PC-9 (cell line): Measurements from ENCODE around the gene GGTLC1.
A peak's percentile ranks its signal among the peaks of the same experiment; 100 is the strongest.
"Not testable (repeated sequence)": the region's sequence is repeated elsewhere in the genome, so short reads cannot be mapped to it uniquely, and the experiment has no call there.

ENCODE experiments used
- EZH2 ChIP-seq: fragments of 200-600 bp; sonication (generic); IDR thresholded peaks from 2 replicates; pipeline ENCODE4 v1.8.0; 2017; ENCODE audit warnings: antibody characterized with exemption, low read depth
- TF ChIP-seq, protein P1 (sequence below): fragments of 200-600 bp; sonication (generic); conservative IDR thresholded peaks from 2 replicates; pipeline ENCODE4 v1.6.1; 2017; ENCODE audit warnings: mixed run types, antibody characterized with exemption, mild to moderate bottlenecking, moderate library complexity

GRCh38 chr20:23985066-23985789 is 3.4 kb downstream of the GGTLC1 start:
- TF ChIP-seq, protein P1, sequence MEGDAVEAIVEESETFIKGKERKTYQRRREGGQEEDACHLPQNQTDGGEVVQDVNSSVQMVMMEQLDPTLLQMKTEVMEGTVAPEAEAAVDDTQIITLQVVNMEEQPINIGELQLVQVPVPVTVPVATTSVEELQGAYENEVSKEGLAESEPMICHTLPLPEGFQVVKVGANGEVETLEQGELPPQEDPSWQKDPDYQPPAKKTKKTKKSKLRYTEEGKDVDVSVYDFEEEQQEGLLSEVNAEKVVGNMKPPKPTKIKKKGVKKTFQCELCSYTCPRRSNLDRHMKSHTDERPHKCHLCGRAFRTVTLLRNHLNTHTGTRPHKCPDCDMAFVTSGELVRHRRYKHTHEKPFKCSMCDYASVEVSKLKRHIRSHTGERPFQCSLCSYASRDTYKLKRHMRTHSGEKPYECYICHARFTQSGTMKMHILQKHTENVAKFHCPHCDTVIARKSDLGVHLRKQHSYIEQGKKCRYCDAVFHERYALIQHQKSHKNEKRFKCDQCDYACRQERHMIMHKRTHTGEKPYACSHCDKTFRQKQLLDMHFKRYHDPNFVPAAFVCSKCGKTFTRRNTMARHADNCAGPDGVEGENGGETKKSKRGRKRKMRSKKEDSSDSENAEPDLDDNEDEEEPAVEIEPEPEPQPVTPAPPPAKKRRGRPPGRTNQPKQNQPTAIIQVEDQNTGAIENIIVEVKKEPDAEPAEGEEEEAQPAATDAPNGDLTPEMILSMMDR, result peak; percentile 41; the same call in 1 of the 2 replicates
- not testable (repeated sequence) for TF ChIP-seq EZH2
